NCI-H774 (cell line): ENCODE measurements around the gene ESPNL.
A peak's percentile ranks its signal among the peaks of the same experiment; 100 is the strongest.
"Not testable (repeated sequence)": the region's sequence is repeated elsewhere in the genome, so short reads cannot be mapped to it uniquely, and the experiment has no call there.

Experiments
- DNase-seq: peaks from one replicate; lab custom pipeline; 2025; lab: John Stamatoyannopoulos, UW

The ESPNL gene, protein sequence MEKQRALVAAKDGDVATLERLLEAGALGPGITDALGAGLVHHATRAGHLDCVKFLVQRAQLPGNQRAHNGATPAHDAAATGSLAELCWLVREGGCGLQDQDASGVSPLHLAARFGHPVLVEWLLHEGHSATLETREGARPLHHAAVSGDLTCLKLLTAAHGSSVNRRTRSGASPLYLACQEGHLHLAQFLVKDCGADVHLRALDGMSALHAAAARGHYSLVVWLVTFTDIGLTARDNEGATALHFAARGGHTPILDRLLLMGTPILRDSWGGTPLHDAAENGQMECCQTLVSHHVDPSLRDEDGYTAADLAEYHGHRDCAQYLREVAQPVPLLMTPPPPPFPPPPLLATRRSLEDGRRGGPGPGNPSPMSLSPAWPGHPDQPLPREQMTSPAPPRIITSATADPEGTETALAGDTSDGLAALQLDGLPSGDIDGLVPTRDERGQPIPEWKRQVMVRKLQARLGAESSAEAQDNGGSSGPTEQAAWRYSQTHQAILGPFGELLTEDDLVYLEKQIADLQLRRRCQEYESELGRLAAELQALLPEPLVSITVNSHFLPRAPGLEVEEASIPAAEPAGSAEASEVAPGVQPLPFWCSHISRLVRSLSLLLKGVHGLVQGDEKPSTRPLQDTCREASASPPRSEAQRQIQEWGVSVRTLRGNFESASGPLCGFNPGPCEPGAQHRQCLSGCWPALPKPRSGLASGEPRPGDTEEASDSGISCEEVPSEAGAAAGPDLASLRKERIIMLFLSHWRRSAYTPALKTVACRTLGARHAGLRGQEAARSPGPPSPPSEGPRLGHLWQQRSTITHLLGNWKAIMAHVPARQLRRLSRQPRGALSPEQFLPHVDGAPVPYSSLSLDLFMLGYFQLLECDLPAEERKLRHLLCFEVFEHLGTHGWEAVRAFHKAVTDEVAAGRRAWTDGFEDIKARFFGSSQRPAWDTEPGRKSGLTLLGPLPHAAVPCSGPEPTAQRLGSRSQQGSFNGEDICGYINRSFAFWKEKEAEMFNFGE

DNA sequence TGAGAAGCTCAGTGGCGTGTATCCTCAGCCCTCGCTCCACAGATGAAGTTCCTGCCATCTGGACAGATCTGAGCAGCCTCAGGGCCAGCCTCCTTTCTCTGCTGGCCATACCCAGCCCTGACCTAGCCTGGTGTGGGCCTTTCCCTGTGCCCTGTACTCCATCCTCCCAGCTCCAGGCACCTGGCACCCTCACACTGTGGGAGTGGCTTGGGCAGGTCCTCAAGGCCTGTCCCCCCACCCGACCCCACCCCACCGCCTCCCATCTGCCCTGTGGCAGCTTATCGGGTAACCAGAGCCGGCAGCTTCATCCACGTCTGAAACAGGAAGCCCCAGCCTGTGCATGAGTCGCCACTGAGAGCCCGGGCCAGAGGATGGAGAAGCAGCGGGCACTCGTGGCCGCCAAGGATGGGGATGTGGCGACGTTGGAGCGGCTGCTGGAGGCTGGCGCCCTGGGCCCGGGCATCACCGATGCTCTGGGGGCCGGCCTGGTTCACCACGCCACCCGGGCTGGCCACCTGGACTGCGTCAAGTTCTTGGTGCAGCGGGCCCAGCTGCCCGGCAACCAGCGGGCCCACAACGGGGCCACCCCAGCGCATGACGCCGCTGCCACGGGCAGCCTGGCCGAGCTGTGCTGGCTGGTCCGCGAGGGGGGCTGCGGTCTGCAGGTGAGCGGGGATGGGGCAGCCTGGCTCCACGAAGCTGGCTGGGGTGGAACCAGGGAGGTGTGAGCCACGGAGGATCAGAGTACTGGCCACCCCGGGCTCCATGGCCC is at the start of gene ESPNL:
ESPNL (plus strand) TSS at position 292 of the 772 bp plus-strand sequence; CDS start at position 372, 80 bp downstream.
- DNase-seq: no peak

DNA sequence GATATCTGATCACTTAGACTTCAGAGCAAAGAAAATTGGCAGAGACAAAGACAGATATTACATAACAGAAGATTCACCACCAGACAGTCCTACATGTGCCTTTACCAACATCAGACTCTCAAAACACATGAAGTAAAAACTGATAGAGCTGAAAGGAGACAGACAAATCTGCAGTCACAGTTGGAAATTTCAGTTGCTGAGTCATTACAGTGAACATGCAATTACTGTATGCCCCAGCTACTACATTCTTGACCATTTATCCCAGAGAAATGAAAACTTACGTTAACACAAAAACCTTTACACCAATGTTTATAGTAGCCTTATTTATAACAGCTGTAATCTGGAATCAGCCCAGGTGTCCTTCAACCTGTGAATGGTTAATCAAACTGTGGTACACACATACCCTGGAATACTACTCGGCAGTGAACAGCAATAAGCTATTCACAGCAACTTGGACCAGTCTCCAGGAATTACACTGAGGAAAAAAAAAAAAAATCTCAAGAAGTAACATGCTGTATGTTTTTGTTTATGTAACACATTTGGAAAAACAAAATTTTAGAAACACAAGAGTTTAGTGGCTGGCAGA is 46.9 kb upstream of the ESPNL start:
- DNase-seq: no peak

DNA sequence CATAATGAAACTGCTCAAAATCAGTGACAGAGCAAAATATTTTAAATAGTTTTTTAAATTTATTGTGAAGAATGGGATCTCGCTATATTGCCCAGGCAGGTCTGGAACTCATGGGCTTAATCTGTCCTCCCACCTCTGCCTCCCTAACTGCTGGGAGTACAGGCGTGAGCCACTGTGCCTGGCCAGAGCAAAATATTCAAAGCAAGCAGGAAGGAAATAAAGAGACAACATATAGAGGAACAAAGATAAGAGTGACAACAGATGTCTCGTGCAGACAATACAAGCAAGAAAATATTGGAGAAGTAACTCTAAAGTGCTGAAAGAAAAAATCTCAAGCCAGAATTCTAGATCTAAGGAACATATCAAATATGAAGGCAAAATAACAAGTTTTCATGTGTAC is 44.3 kb upstream of the ESPNL start:
- DNase-seq: no peak

DNA sequence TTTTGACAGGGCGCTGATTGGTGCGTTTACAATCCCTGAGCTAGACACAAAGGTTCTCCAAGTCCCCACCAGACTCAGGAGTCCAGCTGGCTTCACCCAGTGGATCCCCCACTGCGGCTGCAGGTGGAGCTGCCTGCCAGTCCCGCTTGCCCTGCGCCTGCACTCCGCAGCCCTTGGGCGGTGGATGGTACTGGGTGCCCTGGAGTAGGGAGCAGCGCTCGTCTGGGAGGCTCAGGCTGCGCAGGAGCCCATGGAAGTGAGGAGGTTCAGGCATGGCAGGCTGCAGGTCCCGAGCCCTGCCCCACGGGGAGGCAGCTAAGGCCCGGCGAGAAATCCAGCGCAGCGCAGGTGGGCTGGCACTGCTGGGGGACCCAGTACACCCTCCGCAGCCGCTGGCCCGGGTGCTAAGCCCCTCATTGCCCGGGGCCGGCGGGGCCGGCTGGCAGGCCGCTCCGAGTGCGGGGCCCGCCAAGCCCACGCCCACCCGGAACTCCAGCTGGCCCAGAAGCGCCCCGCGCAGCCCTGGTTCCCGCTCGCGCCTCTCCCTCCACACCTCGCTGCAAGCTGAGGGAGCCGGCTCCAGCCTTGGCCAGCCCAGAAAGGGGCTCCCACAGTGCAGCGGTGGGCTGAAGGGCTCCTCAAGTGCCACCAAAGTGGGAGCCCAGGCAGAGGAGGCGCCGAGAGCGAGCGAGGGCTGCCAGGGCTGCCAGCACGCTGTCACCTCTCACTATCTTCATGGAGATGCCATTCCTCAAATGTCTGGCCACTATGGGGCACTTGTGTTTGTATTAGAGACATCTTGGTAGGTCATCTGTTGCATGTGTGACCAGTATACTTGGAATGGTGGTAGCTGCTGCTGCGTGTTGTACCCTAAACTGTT is 42.2 kb upstream of the ESPNL start:
- not testable (repeated sequence) for DNase-seq

DNA sequence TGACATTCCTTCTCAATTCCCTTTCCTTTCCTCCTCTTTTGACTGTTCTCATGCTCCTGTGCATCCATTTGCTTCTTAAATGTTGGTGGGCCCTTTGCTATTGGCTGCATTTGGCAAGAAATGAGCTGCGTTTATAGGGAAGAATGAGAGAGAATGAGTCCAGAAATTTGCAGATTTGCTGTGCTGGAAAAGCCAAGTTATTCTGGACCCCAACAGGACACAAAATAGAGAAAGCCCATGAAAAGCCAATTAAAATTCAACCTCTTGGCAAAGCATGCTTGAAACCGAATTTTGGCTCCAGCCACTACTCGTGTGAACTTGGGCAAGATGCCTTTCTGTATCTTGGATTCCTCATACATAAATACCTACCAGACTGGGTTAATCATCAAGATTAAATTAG is 40.6 kb upstream of the ESPNL start:
- no peak for DNase-seq

DNA sequence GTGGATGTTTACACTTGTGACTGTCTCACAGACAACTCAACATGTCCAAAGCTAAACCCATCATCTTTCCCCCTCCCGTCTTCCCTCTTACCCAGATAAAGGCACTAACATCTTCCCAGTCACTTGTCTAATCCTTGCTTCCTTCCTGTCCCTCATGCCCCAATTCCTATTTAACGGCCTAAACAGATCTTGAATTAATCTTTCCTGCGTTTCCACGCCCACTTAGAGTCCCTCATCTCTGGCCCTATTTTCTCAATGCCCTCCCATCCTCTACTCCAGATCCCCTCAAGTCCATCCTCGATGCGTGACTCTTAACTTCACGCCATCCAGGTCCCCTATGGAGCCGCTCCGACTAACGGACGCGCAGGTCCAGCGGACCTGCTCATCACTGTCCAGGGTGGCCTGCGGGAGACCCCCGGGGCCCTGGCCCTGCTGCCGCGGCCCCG is 40.0 kb upstream of the ESPNL start:
- no peak for DNase-seq

DNA sequence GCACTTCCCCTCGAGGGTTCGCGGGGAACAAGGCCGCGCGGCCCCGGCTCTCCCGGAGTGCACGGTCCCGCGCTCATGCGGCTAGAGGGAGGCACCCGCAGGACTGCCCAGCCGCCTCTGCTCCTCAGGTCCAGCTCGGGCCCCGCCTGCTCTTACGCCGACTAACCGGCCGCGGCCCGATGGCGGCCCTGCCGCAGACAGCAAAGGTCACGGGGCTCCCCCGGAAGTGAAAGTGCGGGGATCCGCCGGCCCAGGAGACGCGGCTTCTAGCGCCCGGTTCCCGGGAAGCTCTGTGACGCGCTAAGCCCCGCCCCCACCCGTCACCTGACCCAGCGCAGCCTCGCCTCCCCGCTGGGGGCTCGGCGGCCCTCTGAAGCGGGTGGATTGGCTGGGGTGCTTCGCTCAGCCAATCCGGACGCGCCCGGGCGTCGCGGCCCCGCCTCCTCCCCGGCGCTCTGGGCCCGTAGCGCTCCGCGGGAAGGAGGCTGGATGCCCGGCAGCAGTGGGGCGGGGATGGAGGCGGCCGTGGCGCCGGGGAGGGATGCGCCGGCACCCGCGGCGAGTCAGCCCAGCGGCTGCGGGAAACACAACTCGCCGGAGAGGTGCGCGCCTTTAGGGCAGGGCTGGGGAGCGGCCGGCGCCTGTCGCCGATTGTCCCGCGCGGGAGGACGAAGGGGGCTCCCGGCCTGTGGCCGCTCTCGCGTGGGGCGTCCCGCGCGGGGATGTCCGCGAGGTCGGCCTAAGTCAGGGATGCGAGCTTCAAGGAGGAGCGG is 39.4 kb upstream of the ESPNL start, which contains the start of gene SCLY:
SCLY (plus strand) TSS at position 460 of the 773 bp plus-strand sequence; CDS start at position 514, 54 bp downstream.
- peak; percentile 96 for DNase-seq

DNA sequence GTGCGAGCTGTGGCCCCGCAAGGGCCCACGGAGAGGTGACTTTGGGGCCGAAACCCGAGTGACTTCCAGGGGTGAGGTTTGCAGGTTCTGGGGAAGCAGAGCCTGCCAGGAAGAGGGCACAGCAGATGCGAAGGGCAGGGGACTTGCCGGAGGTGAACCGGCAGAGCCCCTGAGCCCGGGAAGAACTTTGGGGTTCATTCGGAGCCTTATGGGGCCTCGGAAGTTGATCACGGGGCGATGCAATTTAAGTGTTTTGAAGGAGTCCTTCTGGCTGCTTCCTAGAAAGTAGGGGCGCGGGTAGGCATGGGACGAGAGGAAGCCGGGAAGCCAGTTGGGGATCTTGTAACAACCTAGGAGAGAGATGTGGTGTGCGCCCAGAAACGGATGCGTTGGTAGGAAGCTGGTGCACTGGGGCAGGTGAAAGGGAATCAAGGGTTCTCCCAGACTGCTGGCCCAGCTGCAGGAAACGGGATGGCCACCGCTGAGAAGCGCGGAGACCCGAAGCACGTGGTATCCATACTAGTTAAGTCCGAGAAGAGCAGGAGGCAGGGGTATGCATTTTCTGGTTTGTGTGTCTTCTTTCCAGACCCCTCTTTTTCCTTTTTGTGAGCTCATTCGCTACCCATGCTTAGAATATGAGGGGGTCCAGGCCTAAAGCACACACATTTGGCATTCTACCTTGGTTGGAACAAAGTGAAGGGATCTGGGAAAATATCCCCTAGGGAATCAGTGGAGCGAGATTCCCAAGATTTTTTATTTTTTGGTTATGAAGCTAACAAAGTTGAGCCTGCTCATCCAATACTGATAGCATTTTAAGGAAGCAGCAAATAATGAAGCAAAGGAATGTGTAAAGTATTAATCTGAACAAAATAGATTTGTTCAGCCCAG is 38.6 kb upstream of the ESPNL start:
- peak; percentile 2 for DNase-seq

DNA sequence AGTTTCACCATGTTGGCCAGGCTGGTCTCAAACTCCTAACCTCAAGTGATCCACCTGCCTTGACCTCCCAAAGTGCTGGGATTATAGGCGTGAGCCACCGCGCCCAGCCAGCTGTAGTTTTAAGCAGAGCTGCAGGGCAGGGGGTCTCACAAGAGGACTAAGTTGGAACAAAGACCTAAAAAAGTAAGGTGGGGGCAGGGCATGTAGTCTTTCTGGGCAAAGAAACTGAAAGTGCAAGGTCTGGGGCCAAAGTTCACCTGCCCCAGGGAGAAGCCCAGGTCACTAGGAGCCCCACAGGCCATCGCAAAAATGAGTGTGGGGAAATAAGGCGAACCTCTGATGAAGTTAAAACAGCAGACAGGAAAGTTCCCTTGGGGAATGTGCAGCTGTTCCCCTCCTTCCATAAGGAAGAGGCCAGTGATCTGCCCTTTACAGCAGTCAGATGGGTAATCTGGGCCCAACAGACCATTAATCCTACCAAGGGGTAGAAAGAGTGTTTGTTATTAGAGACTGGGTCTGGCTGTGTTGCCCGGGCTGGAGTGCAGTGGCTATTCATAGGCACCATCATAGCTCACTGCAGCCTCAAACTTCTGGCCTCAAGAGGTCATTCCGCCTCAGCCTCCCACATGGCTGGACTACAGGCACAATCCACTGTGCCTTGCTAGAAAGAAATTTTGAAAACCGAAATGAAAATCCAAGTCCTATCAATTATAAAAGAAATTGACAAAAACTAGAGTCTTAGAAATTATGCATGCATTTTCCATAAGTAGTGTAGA is 36.5 kb upstream of the ESPNL start:
- no peak for DNase-seq

DNA sequence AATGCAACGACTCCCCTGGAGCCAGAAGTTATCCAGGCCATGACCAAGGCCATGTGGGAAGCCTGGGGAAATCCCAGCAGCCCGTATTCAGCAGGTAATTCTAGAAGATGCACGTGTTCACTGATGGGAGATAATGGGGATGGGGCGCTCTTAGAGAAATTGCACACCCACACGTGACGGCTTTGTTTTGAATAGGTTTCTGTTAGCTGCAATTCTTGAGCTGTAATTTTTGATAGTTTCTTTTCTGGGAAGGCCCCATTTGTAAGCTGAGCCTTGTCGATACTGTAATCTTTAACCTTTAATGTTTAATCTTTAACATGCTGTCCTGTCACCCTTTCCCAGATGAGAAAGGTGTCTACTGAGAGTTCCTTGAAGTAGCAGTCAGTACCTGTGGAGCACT is 35.8 kb upstream of the ESPNL start:
- DNase-seq: no peak

DNA sequence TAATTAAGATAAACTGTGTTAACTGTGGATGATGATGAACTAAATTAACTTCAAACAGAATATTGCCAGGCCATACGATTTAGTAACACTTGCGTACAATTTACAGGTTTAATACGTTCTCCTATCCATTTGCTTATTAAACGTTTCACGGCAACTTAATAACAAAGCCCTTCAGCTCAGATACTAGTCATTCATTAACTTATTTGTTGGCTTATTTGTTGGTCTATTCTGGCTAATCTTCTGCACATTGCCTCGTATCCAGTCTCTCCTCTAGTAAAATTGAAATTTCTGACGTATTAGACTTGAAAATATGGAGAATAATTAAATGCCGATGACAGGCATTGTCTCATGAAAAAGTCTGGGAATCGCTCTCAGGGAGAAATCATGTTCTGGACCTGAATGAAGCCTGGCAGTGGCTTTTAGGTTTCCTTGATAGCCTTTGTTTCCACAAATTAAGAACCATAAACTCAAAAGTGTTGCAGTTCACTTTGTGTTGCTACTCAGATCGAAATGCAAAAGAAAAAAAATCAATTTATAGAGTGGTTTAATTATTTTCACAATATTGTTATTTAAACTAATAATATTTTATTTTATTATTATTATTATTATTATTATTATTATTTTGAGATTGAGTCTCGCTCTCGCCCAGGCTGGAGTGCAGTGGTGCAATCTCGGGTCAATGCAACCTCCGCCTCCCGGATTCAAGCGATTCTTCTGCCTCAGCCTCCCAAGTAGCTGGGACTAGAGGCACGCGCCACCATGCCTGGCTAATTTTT is 34.9 kb upstream of the ESPNL start:
- DNase-seq: no peak

DNA sequence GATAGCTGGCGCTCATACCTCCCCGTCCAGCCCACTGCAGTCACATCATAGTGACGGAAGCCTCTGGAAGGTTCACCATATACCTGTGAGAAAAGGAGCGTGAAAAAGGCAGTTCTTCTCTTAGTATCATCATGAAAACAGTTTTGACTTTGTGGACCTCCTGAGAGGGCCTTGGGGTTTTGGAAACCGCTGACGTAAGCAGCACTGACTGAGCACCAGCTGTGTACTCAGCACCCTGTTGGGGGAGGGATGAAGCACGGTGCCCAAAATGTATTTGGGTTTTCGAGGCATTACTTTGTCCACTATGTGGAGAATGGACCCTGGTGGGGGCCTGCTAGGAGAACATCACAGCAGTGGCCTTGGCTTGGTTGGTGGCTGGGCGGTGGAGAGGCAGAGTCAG is 33.9 kb upstream of the ESPNL start:
- DNase-seq: no peak

DNA sequence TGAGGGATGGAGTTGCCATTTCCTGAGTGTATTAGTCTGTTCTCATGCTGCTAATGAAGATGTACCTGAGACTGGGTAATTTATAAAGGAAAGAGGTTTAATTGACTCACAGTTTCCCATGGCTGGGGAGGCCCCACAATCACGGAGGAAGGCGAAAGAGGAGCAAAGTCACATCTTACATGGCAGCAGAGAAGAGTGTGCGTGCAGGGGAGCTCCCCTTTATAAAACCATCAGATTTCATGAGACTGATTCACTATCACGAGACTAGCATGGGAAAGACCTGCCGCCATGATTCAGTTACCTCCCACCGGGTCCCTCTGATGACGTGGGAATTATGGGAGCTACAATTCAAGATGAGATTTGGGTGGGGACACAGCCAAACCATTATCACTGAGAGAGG is 33.4 kb upstream of the ESPNL start:
- not testable (repeated sequence) for DNase-seq

DNA sequence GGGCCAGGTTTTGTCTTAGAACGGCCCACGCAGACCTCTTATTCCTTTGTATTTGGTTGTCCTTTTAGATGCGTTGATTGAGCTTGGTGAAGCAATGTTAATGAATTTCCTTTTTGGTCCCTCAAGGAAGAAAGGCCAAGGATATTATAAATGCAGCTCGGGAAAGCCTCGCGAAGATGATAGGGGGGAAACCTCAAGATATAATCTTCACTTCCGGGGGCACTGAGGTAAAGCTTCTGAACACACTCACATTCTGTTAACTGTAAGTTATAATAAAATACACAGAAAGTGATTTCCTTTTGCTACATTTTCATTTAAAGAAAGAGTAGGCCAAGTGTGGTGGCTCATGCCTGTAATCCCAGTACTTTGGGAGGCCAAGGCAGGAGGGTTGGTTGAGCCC is 32.2 kb upstream of the ESPNL start:
- DNase-seq: no peak

DNA sequence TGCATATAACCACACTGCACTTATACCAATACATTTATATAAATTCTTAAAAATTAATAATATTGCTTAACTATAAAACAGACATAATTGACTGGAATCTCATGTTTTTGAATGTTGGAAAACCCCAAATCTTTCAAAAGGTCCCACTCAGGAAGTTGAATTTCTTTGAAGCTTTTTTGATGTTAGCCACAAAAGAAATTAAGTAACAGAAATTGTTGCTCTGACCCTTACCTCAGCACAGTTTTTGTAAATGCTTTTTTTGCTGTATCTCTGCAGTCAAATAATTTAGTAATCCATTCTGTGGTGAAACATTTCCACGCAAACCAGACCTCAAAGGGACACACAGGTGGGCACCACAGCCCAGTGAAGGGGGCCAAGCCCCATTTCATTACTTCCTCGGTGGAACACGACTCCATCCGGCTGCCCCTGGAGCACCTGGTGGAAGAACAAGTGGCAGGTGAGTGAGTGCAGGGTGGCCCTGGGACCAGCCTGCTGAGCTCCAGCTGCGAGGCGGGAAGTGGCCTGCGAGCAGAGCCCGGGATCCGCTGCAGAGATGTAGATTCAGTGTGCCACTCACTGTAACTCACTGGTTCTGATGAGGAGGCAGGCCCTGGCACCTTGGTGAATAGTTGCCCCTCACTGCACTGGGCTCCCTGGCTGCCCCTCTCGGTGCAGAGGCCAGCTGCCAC is 31.0 kb upstream of the ESPNL start:
- no peak for DNase-seq

DNA sequence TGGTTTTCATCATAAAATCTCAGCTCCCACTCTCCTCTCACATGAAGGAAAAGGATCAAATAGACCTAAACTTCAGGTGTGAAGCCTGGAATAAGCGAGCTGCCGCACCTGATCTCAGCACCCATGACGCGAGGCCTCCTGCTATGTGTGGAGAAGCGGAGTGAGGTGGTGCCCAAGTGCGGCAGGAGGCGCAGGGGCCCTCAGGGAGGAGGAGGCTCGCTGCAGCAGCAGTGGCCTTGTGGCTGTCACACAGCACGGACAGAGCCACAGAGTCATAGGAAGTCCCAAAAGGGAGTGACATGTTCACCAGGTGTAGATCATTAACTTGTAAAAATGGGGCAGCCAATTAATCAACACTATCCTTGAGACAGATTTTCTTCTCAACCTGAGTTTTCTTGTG is 30.3 kb upstream of the ESPNL start:
- no peak for DNase-seq
